ENCODE results near the gene HSPA1L. TPM values are rescaled to one million over a fixed set of nuclear protein-coding genes. Genes with fewer than 3 reads are reported as not detected.
A peak's percentile ranks its signal among the peaks of the same experiment; 100 is the strongest.

HSPA1L gene
- total and polyA plus RNA-seq, 2 experiments from 2014 or later: 3.1 to 4.5 TPM

DNA sequence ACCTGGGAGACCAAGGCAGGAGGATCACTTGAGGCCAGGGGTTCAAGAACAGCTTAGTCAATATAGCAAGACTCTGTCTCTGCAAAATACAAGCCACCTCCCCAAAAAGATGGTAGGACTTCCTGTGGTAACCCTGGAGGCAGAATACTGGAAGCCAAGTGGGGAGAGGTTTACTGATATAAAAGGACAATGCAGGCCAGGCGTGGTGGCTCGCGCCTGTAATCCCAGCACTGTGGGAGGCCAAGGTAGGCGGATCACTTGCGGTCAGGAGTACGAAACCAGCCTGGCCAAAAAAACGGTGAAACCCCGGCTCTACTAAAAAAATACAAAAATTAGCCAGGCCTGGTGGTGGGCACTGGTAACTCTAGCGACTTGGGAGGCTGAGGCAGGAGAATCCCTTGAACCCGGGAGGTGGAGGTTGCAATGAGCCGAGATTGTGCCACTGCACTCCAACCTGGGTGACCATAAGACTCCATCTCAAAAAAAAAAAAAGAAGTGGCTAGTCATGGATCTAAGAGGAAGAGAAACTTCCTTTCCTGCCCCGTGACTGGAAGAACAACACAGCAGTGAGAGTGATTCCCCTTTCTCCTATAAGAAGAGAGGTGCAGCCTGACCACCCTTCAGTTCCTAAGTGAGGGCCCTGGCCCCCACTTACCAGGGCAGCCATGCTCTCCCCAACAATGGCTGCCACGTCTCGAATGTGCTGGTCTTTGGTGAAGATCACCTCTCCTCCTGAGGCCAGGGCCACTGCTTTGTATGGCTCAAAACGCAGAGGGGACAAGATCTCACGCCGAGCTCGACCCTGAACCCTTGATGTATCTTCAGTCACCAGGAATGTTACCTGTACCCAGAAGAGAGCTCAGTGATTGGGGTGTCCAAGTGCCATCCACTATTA is 46.5 kb downstream of the HSPA1L start:
- H3K9me3 ChIP-seq (ENCODE audit: low read depth): no peaks in the 10 kb centered on the region
- H3K27ac ChIP-seq: no peak overlapping the region
- TF ChIP-seq, protein P1, sequence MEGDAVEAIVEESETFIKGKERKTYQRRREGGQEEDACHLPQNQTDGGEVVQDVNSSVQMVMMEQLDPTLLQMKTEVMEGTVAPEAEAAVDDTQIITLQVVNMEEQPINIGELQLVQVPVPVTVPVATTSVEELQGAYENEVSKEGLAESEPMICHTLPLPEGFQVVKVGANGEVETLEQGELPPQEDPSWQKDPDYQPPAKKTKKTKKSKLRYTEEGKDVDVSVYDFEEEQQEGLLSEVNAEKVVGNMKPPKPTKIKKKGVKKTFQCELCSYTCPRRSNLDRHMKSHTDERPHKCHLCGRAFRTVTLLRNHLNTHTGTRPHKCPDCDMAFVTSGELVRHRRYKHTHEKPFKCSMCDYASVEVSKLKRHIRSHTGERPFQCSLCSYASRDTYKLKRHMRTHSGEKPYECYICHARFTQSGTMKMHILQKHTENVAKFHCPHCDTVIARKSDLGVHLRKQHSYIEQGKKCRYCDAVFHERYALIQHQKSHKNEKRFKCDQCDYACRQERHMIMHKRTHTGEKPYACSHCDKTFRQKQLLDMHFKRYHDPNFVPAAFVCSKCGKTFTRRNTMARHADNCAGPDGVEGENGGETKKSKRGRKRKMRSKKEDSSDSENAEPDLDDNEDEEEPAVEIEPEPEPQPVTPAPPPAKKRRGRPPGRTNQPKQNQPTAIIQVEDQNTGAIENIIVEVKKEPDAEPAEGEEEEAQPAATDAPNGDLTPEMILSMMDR (IDR thresholded peaks at IDR 0.05; ENCODE audit: low read depth, low read length): no peak
- no peak for DNase-seq (ENCODE audit: low read depth in 1 of 2, low spot score in 1 of 2)
- peaks cover 1% of the 10 kb centered on the region for H3K4me1 ChIP-seq (ENCODE audit: low read depth)
- no peaks in the 10 kb centered on the region for H3K27me3 ChIP-seq
- H3K36me3 ChIP-seq: no peaks in the 10 kb centered on the region
- H3K4me3 ChIP-seq: no peak overlapping the region

DNA sequence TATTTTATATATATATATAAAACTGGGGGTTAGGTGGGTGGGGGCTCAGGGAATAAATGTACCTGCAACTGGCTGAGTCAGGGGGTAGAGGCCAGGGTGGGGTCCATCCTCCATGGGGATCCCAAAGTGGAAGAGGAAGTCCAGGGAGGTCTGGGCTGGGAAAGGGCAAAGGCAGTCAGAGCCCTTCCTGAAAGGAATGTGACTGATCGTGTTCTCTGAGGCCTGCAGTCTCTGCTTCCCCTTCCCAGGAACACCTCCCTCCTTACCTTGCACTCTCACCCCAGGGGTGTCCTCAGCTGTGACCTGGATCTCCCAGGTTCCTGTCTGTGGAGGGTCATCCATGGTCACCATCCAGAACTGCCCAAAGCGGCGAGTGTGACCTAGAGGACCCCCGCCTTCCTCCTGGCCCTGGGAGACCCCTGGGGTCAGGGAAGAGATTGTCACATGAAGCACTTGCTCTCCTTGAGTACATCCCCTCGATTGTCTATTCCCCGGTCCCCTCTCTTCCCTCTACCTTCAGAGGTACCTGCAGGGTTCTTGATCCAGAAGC is 47.9 kb downstream of the HSPA1L start:
- H3K36me3 ChIP-seq: no peaks in the 10 kb centered on the region
- no peaks in the 10 kb centered on the region for H3K9me3 ChIP-seq (ENCODE audit: low read depth)
- DNase-seq (ENCODE audit: low read depth in 1 of 2, low spot score in 1 of 2): no peak
- H3K27ac ChIP-seq: no peak overlapping the region
- no peaks in the 10 kb centered on the region for H3K27me3 ChIP-seq
- TF ChIP-seq, protein P1 (IDR thresholded peaks at IDR 0.05; ENCODE audit: low read depth, low read length): no peak
- peaks cover 5% of the 10 kb centered on the region for H3K4me1 ChIP-seq (ENCODE audit: low read depth)
- no peak overlapping the region for H3K4me3 ChIP-seq

- H3K36me3 ChIP-seq: no peaks in the 10 kb centered on the region
- TF ChIP-seq, protein P1 (IDR thresholded peaks at IDR 0.05; ENCODE audit: low read depth, low read length): no peak
- H3K27ac ChIP-seq: no peak overlapping the region
- H3K4me3 ChIP-seq: no peak overlapping the region
- H3K4me1 ChIP-seq (ENCODE audit: low read depth): peaks cover 5% of the 10 kb centered on the region
- DNase-seq (ENCODE audit: low read depth in 1 of 2, low spot score in 1 of 2): peak; percentile 32 to 56
- H3K27me3 ChIP-seq: no peaks in the 10 kb centered on the region
- no peaks in the 10 kb centered on the region for H3K9me3 ChIP-seq (ENCODE audit: low read depth)
Measured at GRCh38 chr6:31765910-31766794, 48.9 kb downstream of the HSPA1L start.

GRCh38 chr6:31765559-31765909 is 49.5 kb downstream of the HSPA1L start:
- peaks cover 5% of the 10 kb centered on the region for H3K4me1 ChIP-seq (ENCODE audit: low read depth)
- DNase-seq (ENCODE audit: low read depth in 1 of 2, low spot score in 1 of 2): no peak
- H3K4me3 ChIP-seq: no peak overlapping the region
- H3K27ac ChIP-seq: no peak overlapping the region
- no peaks in the 10 kb centered on the region for H3K27me3 ChIP-seq
- TF ChIP-seq, protein P1 (IDR thresholded peaks at IDR 0.05; ENCODE audit: low read depth, low read length): no peak
- H3K9me3 ChIP-seq (ENCODE audit: low read depth): no peaks in the 10 kb centered on the region
- H3K36me3 ChIP-seq: no peaks in the 10 kb centered on the region

DNA sequence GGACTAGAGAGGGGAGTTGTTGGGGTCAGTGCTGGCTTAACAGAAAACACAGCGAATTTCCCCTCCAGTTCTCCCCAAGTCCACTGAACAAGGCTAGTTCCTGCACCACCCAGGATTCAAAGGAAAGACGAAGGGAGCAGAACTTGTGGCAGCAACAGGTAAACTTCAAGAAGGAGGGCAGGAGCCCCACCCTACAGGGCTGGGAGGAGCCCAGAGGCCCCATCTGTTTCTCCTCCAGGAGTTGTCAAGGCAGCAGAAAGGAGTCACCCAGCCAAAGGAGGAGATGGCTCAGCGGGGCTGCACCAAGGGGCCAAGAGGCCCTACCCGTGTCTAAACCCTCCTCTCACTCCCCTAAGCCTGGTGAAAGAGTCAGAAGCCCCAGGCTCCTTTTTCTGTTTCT is 50.9 kb downstream of the HSPA1L start:
- TF ChIP-seq, protein P1 (IDR thresholded peaks at IDR 0.05; ENCODE audit: low read depth, low read length): no peak
- Histone ChIP-seq H3K9me3 (ENCODE audit: low read depth) (no peaks in the 10 kb centered on the region), H3K4me1 (ENCODE audit: low read depth) (peaks cover 5% of the 10 kb centered on the region), H3K27ac (no peak overlapping the region), H3K36me3 (no peaks in the 10 kb centered on the region), H3K4me3 (no peak overlapping the region), H3K27me3 (no peaks in the 10 kb centered on the region)
- no peak for DNase-seq (ENCODE audit: low read depth in 1 of 2, low spot score in 1 of 2)

All from cardiac muscle cell (in vitro differentiated cells and primary cell).